HepG2 (cell line): ENCODE data around the gene GLIS2. TPM values are rescaled to one million over a fixed set of nuclear protein-coding genes. Genes with fewer than 3 reads are reported as not detected.

Experiments
- ELF4 ChIP-seq: sonication (generic); formaldehyde crosslinking; IDR thresholded peaks from 2 replicates; pipeline ENCODE4 v1.5.0; 2020; ENCODE audit warnings: missing genetic modification reagents, mild to moderate bottlenecking, moderate library complexity, borderline replicate concordance
- ESRRA ChIP-seq: sonication (generic); formaldehyde crosslinking; IDR thresholded peaks from 2 replicates; pipeline ENCODE4 v1.5.1; 2020; ENCODE audit warnings: mild to moderate bottlenecking, low read depth, missing genetic modification reagents
- KDM2A ChIP-seq: sonication (generic); formaldehyde crosslinking; IDR thresholded peaks from 2 replicates; pipeline ENCODE4 v1.4.0; 2020; ENCODE audit warnings: low read depth, missing genetic modification reagents, borderline replicate concordance
- KLF16 ChIP-seq, 2 experiments: sonication (generic) in 1 of 2; formaldehyde crosslinking in 1 of 2; IDR thresholded peaks; 2 replicates each; pipeline versions ENCODE4 v1.6.1 to v1.8.0; 2016 to 2023; ENCODE audit warnings: missing genetic modification reagents in 2 of 2, missing compliant biosample characterization in 1 of 2
- NCOA1 ChIP-seq: sonication (generic); formaldehyde crosslinking; IDR thresholded peaks from 2 replicates; pipeline ENCODE4 v1.9.0; 2021; ENCODE audit warnings: missing genetic modification reagents
- NFAT5 ChIP-seq: sonication (generic); formaldehyde crosslinking; IDR thresholded peaks from 2 replicates; pipeline ENCODE4 v1.4.0; 2020; ENCODE audit warnings: missing genetic modification reagents
- NONO ChIP-seq, 2 experiments: fragments of 450-650 bp in 1 of 2; sonication (generic) in 1 of 2; formaldehyde crosslinking in 1 of 2; IDR thresholded peaks in 1 of 2; conservative IDR thresholded peaks in 1 of 2; 2 replicates each; pipeline versions ENCODE4 v1.6.1 to v1.8.0; 2017 to 2022; ENCODE audit warnings: mild to moderate bottlenecking in 1 of 2, missing genetic modification reagents in 1 of 2, moderate library complexity in 1 of 2
- TEAD3 ChIP-seq: optimal IDR thresholded peaks from 2 replicates; pipeline ENCODE3; 2016; ENCODE audit warnings: borderline replicate concordance
- ZBTB33 ChIP-seq: sonication (generic); formaldehyde crosslinking; IDR thresholded peaks from 2 replicates; pipeline ENCODE4 v1.4.0; 2020; ENCODE audit warnings: missing genetic modification reagents
- ZFX ChIP-seq: sonication (generic); formaldehyde crosslinking; IDR thresholded peaks from 2 replicates; pipeline ENCODE4 v1.4.0; 2020; ENCODE audit warnings: mild to moderate bottlenecking, low read depth, missing genetic modification reagents, moderate library complexity
- ZKSCAN5 ChIP-seq: sonication (generic); formaldehyde crosslinking; IDR thresholded peaks from 2 replicates; pipeline ENCODE4 v1.5.1; 2020; ENCODE audit warnings: mild to moderate bottlenecking, missing genetic modification reagents
- ZMYM4 ChIP-seq: sonication (generic); formaldehyde crosslinking; IDR thresholded peaks from 2 replicates; pipeline ENCODE4 v1.8.1; 2023; ENCODE audit warnings: mild to moderate bottlenecking, missing genetic modification reagents
- ZNF142 ChIP-seq: sonication (generic); formaldehyde crosslinking; IDR thresholded peaks from 2 replicates; pipeline ENCODE4 v1.4.0; 2020; ENCODE audit warnings: missing genetic modification reagents
- ZNF292 ChIP-seq: sonication (generic); formaldehyde crosslinking; IDR thresholded peaks from 2 replicates; pipeline ENCODE4 v1.8.1; 2022; ENCODE audit warnings: mild to moderate bottlenecking, low read depth, missing genetic modification reagents, borderline replicate concordance
- polyA plus RNA-seq, 8 experiments: library from polyadenylated mRNA; depleted of rRNA in 3 of 8; stranded (reverse) in 7 of 8; unstranded in 1 of 8; fragments of >200 nt; fragmentation: Illumina TruSeq in 4 of 8; extraction: Trizol in 4 of 8; gene quantifications; 2 replicates each; pipeline versions ENCODE4 v1.2.1 to v1.2.3, GENCODE V29; 2011 to 2016; ENCODE audit warnings: low read depth in 4 of 8, missing spikeins in 1 of 8, mixed read lengths in 1 of 8; ENCODE audit not compliant: insufficient read depth in 1 of 8
- total RNA-seq, 5 experiments: library from RNA; depleted of rRNA; stranded (reverse); fragments of >200 nt; fragmentation: Illumina TruSeq; extraction: Trizol; gene quantifications; 2 replicates each; pipeline ENCODE4 v1.2.3, GENCODE V29; 2016; ENCODE audit warnings: low read depth in 1 of 5

GLIS2 gene
- total and polyA plus RNA-seq, 2 of the 13 experiments (the other 11 are each of a cell fraction or from before 2014, with no cell fraction given) = 0.28 to 0.29 TPM

GRCh38 chr16:4328046-4328781 lies 12.3 kb downstream of the GLIS2 start (continued):
- TF ChIP-seq ZNF142 (CRISPR knock-in tag) (peak; percentile 29; the same call in 1 of the 2 replicates), NONO (IDR thresholded peaks at IDR 0.05) (no peak), NONO (CRISPR knock-in tag; conservative IDR thresholded peaks at IDR 0.05) (peak; percentile 68; the same call in 1 of the 2 replicates), ZMYM4 (CRISPR knock-in tag) (0 out of 2 replicates have a peak, but pooled peaks have one; percentile 45), KDM2A (peak; percentile 83; the same call in 1 of the 2 replicates), ELF4 (no peak), KLF16 (CRISPR knock-in tag; IDR thresholded peaks at IDR 0.05) (peak in 1 of 2 experiments; percentile 49; a peak in 1 of 4 replicates), ZBTB33 (CRISPR knock-in tag) (peak; percentile 67; the same call in 1 of the 2 replicates), TEAD3 (CRISPR knock-in tag) (peak; percentile 42), ZNF292 (CRISPR knock-in tag) (peak; percentile 45; the same call in 1 of the 2 replicates), NCOA1 (no peak), ESRRA (peak; percentile 93), NFAT5 (CRISPR knock-in tag) (0 out of 2 replicates have a peak, but pooled peaks have one; percentile 62), ZFX (peak; percentile 89), ZKSCAN5 (CRISPR knock-in tag) (no peak)
